Mesendoderm (in vitro differentiated cells): ENCODE data around the gene BOD1L1.

Experiments used
- DNase-seq: peaks from one replicate; pipeline ENCODE4 v3.0.0; 2013
- H2AK5ac ChIP-seq: 2 replicates; pipeline ENCODE4 v1.6.1; 2013; ENCODE audit warnings: low read length, inconsistent platforms
- H2BK120ac ChIP-seq: 2 replicates; pipeline ENCODE4 v1.6.1; 2013; ENCODE audit warnings: low read depth, mild to moderate bottlenecking, low read length, moderate library complexity, mixed read lengths
- H2BK15ac ChIP-seq: replicated peaks from 2 replicates; pipeline ENCODE4 v1.6.1; 2013; ENCODE audit warnings: low read depth, mild to moderate bottlenecking, moderate library complexity
- H2BK5ac ChIP-seq: 2 replicates; pipeline ENCODE4 v1.6.1; 2013; ENCODE audit warnings: low read length, inconsistent platforms
- H3K18ac ChIP-seq: 2 replicates; pipeline ENCODE4 v1.6.1; 2013; ENCODE audit warnings: mild to moderate bottlenecking, low read length, mixed read lengths
- H3K23ac ChIP-seq: one replicate; pipeline ENCODE4 v1.6.1; 2013; ENCODE audit warnings: low read length
- H3K27ac ChIP-seq: 2 replicates; pipeline ENCODE4 v1.5.1; 2013; ENCODE audit warnings: low read depth, mild to moderate bottlenecking, inconsistent platforms, low read length, moderate library complexity
- H3K27me3 ChIP-seq: 2 replicates; pipeline ENCODE4 v1.6.1; 2013; ENCODE audit warnings: low read length, control low read depth, mild to moderate bottlenecking, inconsistent platforms; ENCODE audit not compliant: insufficient read depth, poor library complexity
- H3K36me3 ChIP-seq: 2 replicates; pipeline ENCODE4 v1.6.1; 2013; ENCODE audit warnings: low read length, inconsistent platforms; ENCODE audit not compliant: control insufficient read depth, insufficient read depth
- H3K4ac ChIP-seq: one replicate; pipeline ENCODE4 v1.6.1; 2013; ENCODE audit warnings: low read depth, mild to moderate bottlenecking, low read length, moderate library complexity
- H3K4me1 ChIP-seq: 2 replicates; pipeline ENCODE4 v1.6.1; 2013; ENCODE audit warnings: low read depth, low read length, inconsistent platforms; ENCODE audit not compliant: control insufficient read depth
- H3K4me2 ChIP-seq: 2 replicates; pipeline ENCODE4 v1.6.1; 2013; ENCODE audit warnings: low read length
- H3K4me3 ChIP-seq: 2 replicates; pipeline ENCODE4 v1.5.1; 2013; ENCODE audit warnings: mild to moderate bottlenecking, low read length
- H3K56ac ChIP-seq: one replicate; pipeline ENCODE4 v1.6.1; 2013; ENCODE audit warnings: low read length
- H3K79me1 ChIP-seq: 2 replicates; pipeline ENCODE4 v1.6.1; 2013; ENCODE audit warnings: low read length, inconsistent platforms
- H3K79me2 ChIP-seq: 2 replicates; pipeline ENCODE4 v1.6.1; 2013; ENCODE audit warnings: mild to moderate bottlenecking, low read length; ENCODE audit not compliant: control insufficient read depth, insufficient read depth
- H3K9ac ChIP-seq: 2 replicates; pipeline ENCODE4 v1.6.1; 2013; ENCODE audit warnings: low read length, inconsistent platforms
- H4K5ac ChIP-seq: one replicate; pipeline ENCODE4 v1.6.1; 2013; ENCODE audit warnings: low read length
- H4K8ac ChIP-seq: one replicate; pipeline ENCODE4 v1.6.1; 2013; ENCODE audit warnings: low read depth, mild to moderate bottlenecking, control low read depth, low read length, moderate library complexity
- WGBS: extraction: QIAGEN DNeasy Blood & Tissue Kit; methylation state at CpG from one replicate; pipeline ENCODE4 v1.1.7; 2013; ENCODE audit warnings: low lambda C conversion rate, missing lambda C conversion rate; ENCODE audit not compliant: insufficient coverage; ENCODE audit errors: extremely low coverage; 5-methylcytosine and 5-hydroxymethylcytosine counted together

The BOD1L1 gene

DNA sequence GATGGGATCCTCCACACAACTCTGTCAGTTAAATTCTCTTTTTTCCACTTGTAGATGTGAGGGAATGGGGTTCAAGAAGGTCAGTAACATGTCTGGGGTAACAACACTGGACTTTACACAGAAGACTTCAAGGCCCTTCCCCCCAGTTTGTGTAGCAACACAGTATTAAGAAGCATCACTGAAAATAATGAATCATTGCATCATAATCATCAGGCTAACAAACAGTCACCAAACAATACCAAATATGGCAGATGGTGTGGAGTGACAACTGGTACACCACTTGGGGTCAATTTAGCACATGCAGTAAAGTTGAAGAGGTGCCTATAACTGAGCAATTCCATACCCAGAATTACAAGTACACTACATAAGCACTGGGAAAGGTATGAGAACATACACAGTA, 38.6 kb downstream of the BOD1L1 start:
- Histone ChIP-seq H3K4me1 (no peaks in the 10 kb centered on the region), H3K4me2 (no peak overlapping the region), H3K18ac (no peak overlapping the region), H3K79me1 (no peaks in the 10 kb centered on the region), H2BK120ac (no peak overlapping the region), H2AK5ac (no peak overlapping the region), H3K23ac (no peak overlapping the region), H4K5ac (no peak overlapping the region), H3K27ac (no peak overlapping the region), H3K79me2 (no peaks in the 10 kb centered on the region), H3K56ac (no peak overlapping the region), H3K36me3 (peaks cover 2% of the 10 kb centered on the region), H3K9ac (no peak overlapping the region), H2BK5ac (no peak overlapping the region), H3K27me3 (no peaks in the 10 kb centered on the region), H3K4me3 (no peak overlapping the region), H3K4ac (no peak overlapping the region), H4K8ac (no peak overlapping the region), H2BK15ac (no peak overlapping the region)
- DNase-seq: no peak

GRCh38 chr4:13584481-13584880, 43.0 kb downstream of the BOD1L1 start:
- no peak overlapping the region for H3K27ac ChIP-seq
- no peak overlapping the region for H3K56ac ChIP-seq

DNA sequence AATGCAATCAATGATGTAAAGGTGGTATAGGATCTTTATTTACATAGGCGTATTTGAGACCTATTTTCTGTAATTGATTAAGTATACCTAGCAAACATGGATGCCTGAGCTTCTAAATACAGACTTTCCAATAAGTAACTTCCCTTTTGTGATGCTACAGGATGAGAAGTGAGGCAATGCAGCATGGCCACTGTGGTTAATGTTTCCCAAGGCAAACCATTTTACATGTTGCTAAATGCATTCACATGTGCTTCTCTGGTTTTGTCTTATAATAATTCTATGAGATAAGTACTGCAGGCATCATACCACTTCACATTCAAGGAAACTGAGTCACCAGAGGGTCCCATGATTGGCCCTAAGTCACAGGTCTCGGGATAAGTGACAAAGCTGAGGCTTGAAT, 47.5 kb downstream of the BOD1L1 start:
- H3K79me1 ChIP-seq: no peaks in the 10 kb centered on the region
- no peak for DNase-seq

More at GRCh38 chr4:13584481-13584880, 43.0 kb downstream of the BOD1L1 start:
- Histone ChIP-seq H3K4me1 (no peaks in the 10 kb centered on the region), H3K23ac (no peak overlapping the region), H2BK5ac (no peak overlapping the region), H2BK15ac (no peak overlapping the region), H3K27me3 (no peaks in the 10 kb centered on the region), H2BK120ac (no peak overlapping the region), H2AK5ac (no peak overlapping the region), H3K36me3 (peaks cover 6% of the 10 kb centered on the region), H4K8ac (no peak overlapping the region), H3K4ac (no peak overlapping the region), H3K9ac (no peak overlapping the region), H4K5ac (no peak overlapping the region), H3K79me1 (no peaks in the 10 kb centered on the region), H3K4me3 (no peak overlapping the region), H3K79me2 (no peaks in the 10 kb centered on the region), H3K18ac (no peak overlapping the region), H3K4me2 (no peak overlapping the region)
- no CpG with 5 or more reads among the region's 5 CpGs for WGBS
- DNase-seq: no peak

DNA sequence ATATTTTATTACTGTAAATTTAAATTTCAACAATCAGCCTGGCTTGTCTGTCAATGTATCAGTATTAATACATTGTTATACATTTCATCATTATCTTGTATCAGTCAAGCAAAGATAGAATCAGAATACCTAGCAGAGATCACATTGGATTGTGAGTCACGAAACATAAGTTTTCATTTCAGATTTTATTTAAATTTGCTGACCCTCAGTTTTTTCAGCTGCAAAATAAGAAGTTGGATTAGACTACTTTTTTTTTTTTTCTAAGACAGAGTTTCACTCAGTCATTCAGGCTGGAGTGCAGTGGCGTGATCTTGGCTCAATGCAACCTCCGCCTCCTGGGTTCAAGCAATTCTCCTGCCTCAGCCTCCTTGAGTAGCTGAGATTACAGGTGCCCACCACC, 49.9 kb downstream of the BOD1L1 start:
- Histone ChIP-seq H3K56ac (no peak overlapping the region), H3K36me3 (peaks cover 6% of the 10 kb centered on the region), H3K79me1 (no peaks in the 10 kb centered on the region), H3K4me3 (no peak overlapping the region), H3K4me2 (no peak overlapping the region), H2BK15ac (no peak overlapping the region), H4K5ac (no peak overlapping the region), H3K23ac (no peak overlapping the region), H3K4ac (no peak overlapping the region), H2AK5ac (no peak overlapping the region), H2BK120ac (no peak overlapping the region), H3K4me1 (no peaks in the 10 kb centered on the region), H3K79me2 (no peaks in the 10 kb centered on the region), H3K27ac (no peak overlapping the region), H4K8ac (no peak overlapping the region), H3K9ac (no peak overlapping the region), H3K18ac (no peak overlapping the region), H3K27me3 (no peaks in the 10 kb centered on the region), H2BK5ac (no peak overlapping the region)
- DNase-seq: no peak
- no CpG with 5 or more reads among the region's 3 CpGs for WGBS

More for the DNA sequence above, 47.5 kb downstream of the BOD1L1 start:
- Histone ChIP-seq H3K4ac (no peak overlapping the region), H3K9ac (no peak overlapping the region), H4K8ac (no peak overlapping the region), H2BK120ac (no peak overlapping the region), H3K56ac (no peak overlapping the region), H3K4me3 (no peak overlapping the region), H3K23ac (no peak overlapping the region), H3K27ac (no peak overlapping the region), H3K36me3 (peaks cover 6% of the 10 kb centered on the region), H2AK5ac (no peak overlapping the region), H3K4me1 (no peaks in the 10 kb centered on the region), H3K27me3 (no peaks in the 10 kb centered on the region), H4K5ac (no peak overlapping the region), H2BK5ac (no peak overlapping the region), H3K18ac (no peak overlapping the region), H2BK15ac (no peak overlapping the region), H3K79me2 (no peaks in the 10 kb centered on the region), H3K4me2 (no peak overlapping the region)
- no CpG with 5 or more reads among the region's 2 CpGs for WGBS

GRCh38 chr4:13570916-13571315, 56.6 kb downstream of the BOD1L1 start:
- H3K18ac ChIP-seq: no peak overlapping the region
- H2BK5ac ChIP-seq: no peak overlapping the region
- H3K79me2 ChIP-seq: no peaks in the 10 kb centered on the region
- H3K4me2 ChIP-seq: no peak overlapping the region
- H3K79me1 ChIP-seq: no peaks in the 10 kb centered on the region
- H3K4ac ChIP-seq: no peak overlapping the region
- no peak overlapping the region for H4K5ac ChIP-seq
- no peaks in the 10 kb centered on the region for H3K27me3 ChIP-seq
- H3K9ac ChIP-seq: no peak overlapping the region
- peaks cover 3% of the 10 kb centered on the region for H3K36me3 ChIP-seq
- no peak overlapping the region for H4K8ac ChIP-seq
- H3K27ac ChIP-seq: no peak overlapping the region
- H2AK5ac ChIP-seq: no peak overlapping the region
- WGBS: no CpG with 5 or more reads among the region's 2 CpGs
- no peak overlapping the region for H3K23ac ChIP-seq
- no peak overlapping the region for H3K4me3 ChIP-seq
- no peak for DNase-seq
- no peak overlapping the region for H3K56ac ChIP-seq
- H3K4me1 ChIP-seq: no peaks in the 10 kb centered on the region
- no peak overlapping the region for H2BK120ac ChIP-seq
- no peak overlapping the region for H2BK15ac ChIP-seq

DNA sequence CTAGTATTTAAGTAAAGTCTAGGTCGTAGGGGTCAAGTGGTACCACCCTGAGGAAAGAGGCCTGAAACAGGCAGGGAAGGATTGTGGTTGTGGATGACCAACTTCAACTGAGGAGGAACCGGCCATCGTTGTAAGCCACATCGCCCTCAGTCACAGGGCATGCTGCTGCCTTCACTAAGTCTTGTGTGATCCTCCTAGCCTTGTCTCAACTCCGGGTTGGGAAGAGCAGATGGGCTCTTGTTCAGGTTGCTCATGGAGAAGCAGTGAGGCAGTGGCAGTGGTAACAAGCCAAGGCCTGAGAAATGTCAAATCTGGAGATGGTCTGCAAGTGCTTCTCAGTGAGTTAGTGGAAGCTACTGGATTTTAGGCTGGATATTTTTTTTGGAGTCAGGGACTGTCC, 60.4 kb downstream of the BOD1L1 start:
- Histone ChIP-seq H2BK120ac (no peak overlapping the region), H3K27ac (no peak overlapping the region), H3K23ac (no peak overlapping the region), H3K4me3 (no peak overlapping the region), H3K79me2 (no peaks in the 10 kb centered on the region), H3K56ac (no peak overlapping the region), H2BK15ac (no peak overlapping the region), H3K4me1 (no peaks in the 10 kb centered on the region), H3K36me3 (peaks cover 3% of the 10 kb centered on the region), H2BK5ac (no peak overlapping the region), H3K27me3 (no peaks in the 10 kb centered on the region), H3K18ac (no peak overlapping the region), H3K79me1 (no peaks in the 10 kb centered on the region), H4K5ac (no peak overlapping the region), H4K8ac (no peak overlapping the region), H2AK5ac (no peak overlapping the region), H3K4ac (no peak overlapping the region), H3K4me2 (no peak overlapping the region), H3K9ac (no peak overlapping the region)
- no CpG with 5 or more reads among the region's 5 CpGs for WGBS
- no peak for DNase-seq
